Loucy (cell line): ENCODE results near the gene FAM117B.

Experiments
- H2AFZ ChIP-seq: fragments of 200-600 bp; sonication (generic); 2 replicates; pipeline ENCODE4 v1.6.0; 2016; ENCODE audit warnings: antibody characterized with exemption, mild to moderate bottlenecking, low read length, moderate library complexity
- H3F3A ChIP-seq: fragments of 200-600 bp; 2 replicates; pipeline ENCODE4 v1.6.0; 2016; ENCODE audit warnings: antibody characterized with exemption, low read depth, mild to moderate bottlenecking
- H3K27me3 ChIP-seq: fragments of 200-600 bp; sonication (generic); 2 replicates; pipeline ENCODE4 v1.6.1; 2014; ENCODE audit warnings: low read length, mild to moderate bottlenecking; ENCODE audit not compliant: insufficient read depth, poor library complexity, severe bottlenecking
- H3K36me3 ChIP-seq: fragments of 200-600 bp; sonication (generic); 2 replicates; pipeline ENCODE4 v1.6.1; 2016; ENCODE audit warnings: low read length; ENCODE audit not compliant: insufficient read depth
- H3K4me1 ChIP-seq: fragments of 200-600 bp; sonication (generic); 2 replicates; pipeline ENCODE4 v1.5.1; 2014; ENCODE audit warnings: low read length, mild to moderate bottlenecking; ENCODE audit not compliant: insufficient read depth, poor library complexity, severe bottlenecking
- H3K4me2 ChIP-seq: fragments of 200-600 bp; sonication (generic); 2 replicates; pipeline ENCODE4 v1.6.0; 2014; ENCODE audit warnings: antibody characterized with exemption, low read length, low read depth, mild to moderate bottlenecking; ENCODE audit not compliant: poor library complexity, severe bottlenecking
- H3K4me3 ChIP-seq: fragments of 200-600 bp; sonication (generic); 2 replicates; pipeline ENCODE4 v1.5.1; 2014; ENCODE audit warnings: low read length, mild to moderate bottlenecking, mixed read lengths; ENCODE audit not compliant: poor library complexity, severe bottlenecking
- H3K79me2 ChIP-seq: fragments of 200-600 bp; sonication (generic); 2 replicates; pipeline ENCODE4 v1.6.1; 2014; ENCODE audit warnings: low read length; ENCODE audit not compliant: insufficient read depth
- H3K9ac ChIP-seq: fragments of 200-600 bp; sonication (generic); 2 replicates; pipeline ENCODE4 v1.6.0; 2014; ENCODE audit warnings: mild to moderate bottlenecking, low read depth, low read length, moderate library complexity; ENCODE audit not compliant: poor library complexity, severe bottlenecking
- H3K9me2 ChIP-seq: fragments of 200-600 bp; sonication (generic); replicated peaks from 2 replicates; pipeline ENCODE4 v1.6.1; 2016; ENCODE audit warnings: low read depth, low read length, mixed read lengths
- H3K9me3 ChIP-seq: fragments of 200-600 bp; sonication (generic); 2 replicates; pipeline ENCODE4 v1.6.1; 2014; ENCODE audit warnings: mild to moderate bottlenecking, antibody characterized with exemption, low read length, low read depth; ENCODE audit not compliant: insufficient read depth
- H4K20me1 ChIP-seq: fragments of 200-600 bp; sonication (generic); 2 replicates; pipeline ENCODE4 v1.6.0; 2014; ENCODE audit warnings: antibody characterized with exemption, low read length, mild to moderate bottlenecking; ENCODE audit not compliant: insufficient read depth, poor library complexity, severe bottlenecking
- CTCF ChIP-seq: fragments of 200-600 bp; sonication (generic); conservative IDR thresholded peaks from 2 replicates; pipeline ENCODE4 v1.5.1; 2014; ENCODE audit warnings: mild to moderate bottlenecking, antibody characterized with exemption, low read length
- EZH2phosphoT487 ChIP-seq: fragments of 200-600 bp; IDR thresholded peaks from 2 replicates; pipeline ENCODE4 v1.6.1; 2018; ENCODE audit warnings: antibody characterized with exemption, mild to moderate bottlenecking, moderate library complexity, borderline replicate concordance

The FAM117B gene

GRCh38 chr2:202716953-202717597, 82.3 kb downstream of the FAM117B start:
- no peak for TF ChIP-seq CTCF
- no peak for TF ChIP-seq EZH2phosphoT487
- Histone ChIP-seq H3K36me3 (no peaks in the 10 kb centered on the region), H3K9ac (no peak overlapping the region), H4K20me1 (peaks cover 6% of the 10 kb centered on the region), H3K4me2 (no peak overlapping the region), H3F3A (no peaks in the 10 kb centered on the region), H3K4me3 (no peak overlapping the region), H3K4me1 (peaks cover 6% of the 10 kb centered on the region), H3K27me3 (no peaks in the 10 kb centered on the region), H3K79me2 (peaks cover 53% of the 10 kb centered on the region; the same call in 1 of the 2 replicates), H2AFZ (no peak overlapping the region), H3K9me2 (no peaks in the 10 kb centered on the region), H3K9me3 (peaks cover 1% of the 10 kb centered on the region; the same call in 1 of the 2 replicates)

- Histone ChIP-seq H3K4me2 (no peak overlapping the region), H3K9me3 (no peaks in the 10 kb centered on the region), H3K9me2 (no peaks in the 10 kb centered on the region), H3F3A (no peaks in the 10 kb centered on the region), H2AFZ (no peak overlapping the region), H3K4me1 (peaks cover 6% of the 10 kb centered on the region), H3K79me2 (peaks cover 46% of the 10 kb centered on the region; the same call in 1 of the 2 replicates), H3K27me3 (no peaks in the 10 kb centered on the region), H3K9ac (no peak overlapping the region), H3K36me3 (no peaks in the 10 kb centered on the region), H3K4me3 (no peak overlapping the region), H4K20me1 (peaks cover 5% of the 10 kb centered on the region)
- TF ChIP-seq EZH2phosphoT487 = no peak
- no peak for TF ChIP-seq CTCF
These were observed 83.0 kb downstream of the FAM117B start for GRCh38 chr2:202717598-202718310.

- Histone ChIP-seq H2AFZ (no peak overlapping the region), H3K9me2 (no peaks in the 10 kb centered on the region), H4K20me1 (peaks cover 5% of the 10 kb centered on the region), H3K9me3 (no peaks in the 10 kb centered on the region), H3K4me2 (no peak overlapping the region), H3K79me2 (peaks cover 47% of the 10 kb centered on the region; the same call in 1 of the 2 replicates), H3K27me3 (no peaks in the 10 kb centered on the region), H3K9ac (no peak overlapping the region), H3K36me3 (no peaks in the 10 kb centered on the region), H3K4me1 (peaks cover 6% of the 10 kb centered on the region), H3F3A (no peaks in the 10 kb centered on the region), H3K4me3 (no peak overlapping the region)
- no peak for TF ChIP-seq CTCF
- no peak for TF ChIP-seq EZH2phosphoT487
These were observed 83.8 kb downstream of the FAM117B start for GRCh38 chr2:202718614-202719013.
